Measurements from ENCODE around the gene NDFIP1. TPM values are rescaled to one million over a fixed set of nuclear protein-coding genes. Genes with fewer than 3 reads are reported as not detected.

The NDFIP1 gene
- total and polyA plus RNA-seq, 2 of the 13 experiments (the other 11 are each of a cell fraction or from before 2014, with no cell fraction given) = 12.4 to 15.7 TPM

- TF ChIP-seq ZNF784 (CRISPR knock-in tag; IDR thresholded peaks at IDR 0.05; ENCODE audit: borderline replicate concordance) = no peak
- no peak for TF ChIP-seq IKZF1 (IDR thresholded peaks at IDR 0.05)
- TF ChIP-seq PAX8 (CRISPR knock-in tag; IDR thresholded peaks at IDR 0.05; ENCODE audit: borderline replicate concordance) = no peak
- no peak for TF ChIP-seq TGIF2 (CRISPR knock-in tag; IDR thresholded peaks at IDR 0.05)
- TF ChIP-seq ZNF704 (CRISPR knock-in tag; IDR thresholded peaks at IDR 0.05; ENCODE audit: borderline replicate concordance) = no peak
- no peak for TF ChIP-seq TBP (CRISPR knock-in tag; IDR thresholded peaks at IDR 0.05)
- no peak for TF ChIP-seq CCAR2 (optimal IDR thresholded peaks at IDR 0.05; ENCODE audit: low read depth, low read length)
- TF ChIP-seq KLF15 (CRISPR knock-in tag; IDR thresholded peaks at IDR 0.05; ENCODE audit: borderline replicate concordance) = no peak
- no peak for TF ChIP-seq SOX6 (IDR thresholded peaks at IDR 0.05)
- peak; percentile 25; the same call in 1 of the 2 replicates for TF ChIP-seq SOX6 (CRISPR knock-in tag; IDR thresholded peaks at IDR 0.05)
- no peak for TF ChIP-seq SMC3 (IDR thresholded peaks at IDR 0.05; ENCODE audit: low read length)
- no peak for TF ChIP-seq THYN1 (CRISPR knock-in tag; IDR thresholded peaks at IDR 0.05; ENCODE audit: borderline replicate concordance, low read depth)
- 0 out of 2 replicates have a peak, but pooled peaks have one; percentile 11 for TF ChIP-seq SAP130 (CRISPR knock-in tag; IDR thresholded peaks at IDR 0.05; ENCODE audit: low read depth)
- peak; percentile 88 for TF ChIP-seq ZNF629 (CRISPR knock-in tag; conservative IDR thresholded peaks at IDR 0.05)
- peak; percentile 11; the same call in 1 of the 2 replicates for TF ChIP-seq SALL1 (CRISPR knock-in tag; IDR thresholded peaks at IDR 0.05)
- TF ChIP-seq MYNN (CRISPR knock-in tag; IDR thresholded peaks at IDR 0.05; ENCODE audit: low read depth) = no peak
- TF ChIP-seq ZNF652 (CRISPR knock-in tag; IDR thresholded peaks at IDR 0.05; ENCODE audit: borderline replicate concordance, low read depth) = 0 out of 2 replicates have a peak, but pooled peaks have one; percentile 32
- TF ChIP-seq ZNF512 (CRISPR knock-in tag; IDR thresholded peaks at IDR 0.05) = no peak
- TF ChIP-seq TEAD3 (CRISPR knock-in tag; optimal IDR thresholded peaks at IDR 0.05; ENCODE audit: borderline replicate concordance) = peak; percentile 25
- TF ChIP-seq ZNF124 (CRISPR knock-in tag; IDR thresholded peaks at IDR 0.05) = no peak
- no peak for TF ChIP-seq ZBTB25 (CRISPR knock-in tag; IDR thresholded peaks at IDR 0.05)
- TF ChIP-seq REL (CRISPR knock-in tag; conservative IDR thresholded peaks at IDR 0.05) = no peak
- TF ChIP-seq MLX (CRISPR knock-in tag; IDR thresholded peaks at IDR 0.05) = no peak
- TF ChIP-seq DNMT3B (CRISPR knock-in tag; conservative IDR thresholded peaks at IDR 0.05) = no peak
Observed at GRCh38 chr5:142186857-142187594, 78.4 kb downstream of the NDFIP1 start (continued).
